ENCODE results near the gene CBLIF.

Gene CBLIF

DNA sequence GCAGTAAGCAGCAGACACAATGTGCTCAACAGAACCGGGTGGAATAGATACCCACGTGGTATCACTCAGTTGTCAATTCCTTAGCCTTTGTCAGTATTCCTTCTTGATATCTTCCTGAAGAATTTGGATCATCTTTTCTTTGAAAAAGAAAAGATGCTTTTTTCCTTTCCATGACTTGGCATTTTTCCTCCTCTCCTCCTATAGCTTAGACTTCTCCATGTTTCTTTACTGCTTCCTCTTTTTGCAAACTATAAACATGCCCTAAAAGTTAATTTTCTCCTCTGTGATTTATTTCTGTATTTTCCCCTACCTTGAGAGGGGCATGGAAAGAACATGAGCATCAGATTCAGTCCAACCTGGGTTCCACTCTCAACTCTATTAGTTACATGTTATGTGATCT lies 11.7 kb downstream of the CBLIF start:
- Histone ChIP-seq H3K79me2 (ENCODE audit: insufficient read depth, low read length) (no peaks in the 10 kb centered on the region), H2AFZ (ENCODE audit: low read length) (peak overlapping the region; percentile 30; the same call in 1 of the 2 replicates), H3K36me3 (ENCODE audit: insufficient read depth, low read length) (no peaks in the 10 kb centered on the region), H3K9me3 (ENCODE audit: insufficient read depth, low read depth, low read length) (no peaks in the 10 kb centered on the region), H3K9me2 (replicated peaks; ENCODE audit: low read depth, low read length) (no peaks in the 10 kb centered on the region), H3K9ac (ENCODE audit: low read depth, low read length, poor library complexity, severe bottlenecking) (no peak overlapping the region), H3K27me3 (ENCODE audit: insufficient read depth, low read length, poor library complexity, severe bottlenecking) (no peaks in the 10 kb centered on the region), H3K4me3 (ENCODE audit: low read length, poor library complexity, severe bottlenecking) (no peak overlapping the region), H3K4me1 (ENCODE audit: insufficient read depth, low read length, poor library complexity, severe bottlenecking) (peaks cover 10% of the 10 kb centered on the region), H4K20me1 (ENCODE audit: insufficient read depth, low read length, poor library complexity, severe bottlenecking) (no peaks in the 10 kb centered on the region), H3F3A (ENCODE audit: low read depth) (no peaks in the 10 kb centered on the region), H3K4me2 (ENCODE audit: low read depth, low read length, poor library complexity, severe bottlenecking) (no peak overlapping the region)
- TF ChIP-seq, protein P1, sequence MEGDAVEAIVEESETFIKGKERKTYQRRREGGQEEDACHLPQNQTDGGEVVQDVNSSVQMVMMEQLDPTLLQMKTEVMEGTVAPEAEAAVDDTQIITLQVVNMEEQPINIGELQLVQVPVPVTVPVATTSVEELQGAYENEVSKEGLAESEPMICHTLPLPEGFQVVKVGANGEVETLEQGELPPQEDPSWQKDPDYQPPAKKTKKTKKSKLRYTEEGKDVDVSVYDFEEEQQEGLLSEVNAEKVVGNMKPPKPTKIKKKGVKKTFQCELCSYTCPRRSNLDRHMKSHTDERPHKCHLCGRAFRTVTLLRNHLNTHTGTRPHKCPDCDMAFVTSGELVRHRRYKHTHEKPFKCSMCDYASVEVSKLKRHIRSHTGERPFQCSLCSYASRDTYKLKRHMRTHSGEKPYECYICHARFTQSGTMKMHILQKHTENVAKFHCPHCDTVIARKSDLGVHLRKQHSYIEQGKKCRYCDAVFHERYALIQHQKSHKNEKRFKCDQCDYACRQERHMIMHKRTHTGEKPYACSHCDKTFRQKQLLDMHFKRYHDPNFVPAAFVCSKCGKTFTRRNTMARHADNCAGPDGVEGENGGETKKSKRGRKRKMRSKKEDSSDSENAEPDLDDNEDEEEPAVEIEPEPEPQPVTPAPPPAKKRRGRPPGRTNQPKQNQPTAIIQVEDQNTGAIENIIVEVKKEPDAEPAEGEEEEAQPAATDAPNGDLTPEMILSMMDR (conservative IDR thresholded peaks at IDR 0.05; ENCODE audit: low read length), result no peak
- no peak for TF ChIP-seq EZH2phosphoT487 (IDR thresholded peaks at IDR 0.05; ENCODE audit: borderline replicate concordance)

DNA sequence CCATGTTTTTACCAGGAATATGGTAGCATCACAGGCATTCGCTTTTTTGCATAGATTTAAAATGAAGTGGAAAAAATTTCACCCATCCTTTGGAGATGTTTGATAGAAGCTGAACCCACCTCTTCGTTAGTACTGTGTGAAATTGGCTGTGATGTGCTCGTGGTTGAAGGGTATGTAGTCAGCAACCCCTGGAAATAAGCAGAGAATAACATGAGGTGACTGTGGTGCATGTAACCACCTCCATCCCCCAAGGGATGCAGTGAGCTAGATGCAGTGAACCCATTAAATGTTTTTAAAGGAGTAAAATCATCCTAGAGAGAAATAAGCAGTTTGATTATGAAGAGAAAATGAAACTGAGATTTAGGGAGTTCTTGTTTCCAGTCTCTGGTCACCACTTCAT lies 15.9 kb downstream of the CBLIF start:
- peak overlapping the region; percentile 0 for H3K4me3 ChIP-seq (ENCODE audit: low read length, poor library complexity, severe bottlenecking)
- H3K4me2 ChIP-seq (ENCODE audit: low read depth, low read length, poor library complexity, severe bottlenecking), result peak overlapping the region; percentile 33
- H2AFZ ChIP-seq (ENCODE audit: low read length), result no peak overlapping the region; the same call in 1 of the 2 replicates
- no peaks in the 10 kb centered on the region for H3F3A ChIP-seq (ENCODE audit: low read depth)
- H3K79me2 ChIP-seq (ENCODE audit: insufficient read depth, low read length), result no peaks in the 10 kb centered on the region
- H3K27me3 ChIP-seq (ENCODE audit: insufficient read depth, low read length, poor library complexity, severe bottlenecking), result no peaks in the 10 kb centered on the region
- no peak overlapping the region for H3K9ac ChIP-seq (ENCODE audit: low read depth, low read length, poor library complexity, severe bottlenecking)
- no peaks in the 10 kb centered on the region for H4K20me1 ChIP-seq (ENCODE audit: insufficient read depth, low read length, poor library complexity, severe bottlenecking)
- no peaks in the 10 kb centered on the region for H3K9me2 ChIP-seq (replicated peaks; ENCODE audit: low read depth, low read length)
- no peak for TF ChIP-seq EZH2phosphoT487 (IDR thresholded peaks at IDR 0.05; ENCODE audit: borderline replicate concordance)
- TF ChIP-seq, protein P1 (conservative IDR thresholded peaks at IDR 0.05; ENCODE audit: low read length), result no peak
- H3K4me1 ChIP-seq (ENCODE audit: insufficient read depth, low read length, poor library complexity, severe bottlenecking), result peaks cover 10% of the 10 kb centered on the region
- no peaks in the 10 kb centered on the region for H3K36me3 ChIP-seq (ENCODE audit: insufficient read depth, low read length)
- no peaks in the 10 kb centered on the region for H3K9me3 ChIP-seq (ENCODE audit: insufficient read depth, low read depth, low read length)

DNA sequence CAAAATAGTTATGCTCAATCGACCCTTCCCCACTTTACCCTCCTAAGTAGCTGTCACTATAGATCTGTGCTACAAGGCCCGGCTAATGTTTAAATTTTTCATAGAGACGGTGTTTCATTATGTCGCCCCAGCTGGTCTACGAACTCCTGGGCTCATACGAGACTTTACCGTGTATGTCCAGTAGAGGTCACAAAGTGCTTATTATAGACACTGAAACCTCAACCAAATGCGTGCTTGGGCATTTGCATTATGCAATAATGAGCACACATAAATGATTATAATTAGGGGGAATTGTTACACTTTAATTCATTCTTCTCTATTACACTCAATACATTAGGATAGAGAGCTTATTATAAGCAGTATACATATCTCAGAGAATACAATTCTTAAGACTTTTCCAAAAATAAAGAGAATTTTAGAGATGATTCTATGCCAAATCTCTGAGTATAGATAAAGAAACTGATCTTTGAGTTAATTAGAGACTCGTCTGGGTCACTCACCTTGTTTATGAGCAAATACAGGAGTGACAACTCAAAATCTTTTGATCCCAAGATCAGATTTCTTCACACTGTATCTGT lies 22.2 kb downstream of the CBLIF start:
- no peaks in the 10 kb centered on the region for H3K36me3 ChIP-seq (ENCODE audit: insufficient read depth, low read length)
- peaks cover 24% of the 10 kb centered on the region; the same call in 1 of the 2 replicates for H3K79me2 ChIP-seq (ENCODE audit: insufficient read depth, low read length)
- peak overlapping the region; percentile 72 for H2AFZ ChIP-seq (ENCODE audit: low read length)
- peak overlapping the region; percentile 58 for H3K4me3 ChIP-seq (ENCODE audit: low read length, poor library complexity, severe bottlenecking)
- no peaks in the 10 kb centered on the region for H3K27me3 ChIP-seq (ENCODE audit: insufficient read depth, low read length, poor library complexity, severe bottlenecking)
- no peaks in the 10 kb centered on the region for H3K9me3 ChIP-seq (ENCODE audit: insufficient read depth, low read depth, low read length)
- H4K20me1 ChIP-seq (ENCODE audit: insufficient read depth, low read length, poor library complexity, severe bottlenecking), result no peaks in the 10 kb centered on the region
- no peak for TF ChIP-seq EZH2phosphoT487 (IDR thresholded peaks at IDR 0.05; ENCODE audit: borderline replicate concordance)
- TF ChIP-seq, protein P1 (conservative IDR thresholded peaks at IDR 0.05; ENCODE audit: low read length), result peak; percentile 86
- H3K4me1 ChIP-seq (ENCODE audit: insufficient read depth, low read length, poor library complexity, severe bottlenecking), result peaks cover 37% of the 10 kb centered on the region
- peak overlapping the region; percentile 72 for H3K4me2 ChIP-seq (ENCODE audit: low read depth, low read length, poor library complexity, severe bottlenecking)
- H3K9me2 ChIP-seq (replicated peaks; ENCODE audit: low read depth, low read length), result no peaks in the 10 kb centered on the region
- H3F3A ChIP-seq (ENCODE audit: low read depth), result peaks cover 10% of the 10 kb centered on the region
- H3K9ac ChIP-seq (ENCODE audit: low read depth, low read length, poor library complexity, severe bottlenecking), result peak overlapping the region; percentile 67
